SK-N-SH (cell line): ENCODE results near the gene FAM3C. TPM values are rescaled to one million over a fixed set of nuclear protein-coding genes. Genes with fewer than 3 reads are reported as not detected.
A peak's percentile ranks its signal among the peaks of the same experiment; 100 is the strongest.

ENCODE experiments used
- CTCF ChIA-PET: fragments of 300-600, 350-600 bp; formaldehyde crosslinking; extraction: SDS; loops from one replicate; lab custom pipeline; 2021; lab: Yijun Ruan, JAX
- POLR2A ChIA-PET: fragments of 350-600 bp; sonication (Branson Sonifier 250); formaldehyde crosslinking; extraction: SDS; loops from one replicate; lab custom pipeline; 2020; ENCODE audit warnings: antibody characterized with exemption, inconsistent platforms; lab: Yijun Ruan, JAX
- DNase-seq: peaks from one replicate; pipeline ENCODE4 v3.0.0; 2012
- H2AFZ ChIP-seq: fragments of 200-600 bp; sonication (generic); 2 replicates; pipeline ENCODE4 v1.8.1; 2016; ENCODE audit warnings: antibody characterized with exemption, mild to moderate bottlenecking, low read depth
- H3F3A ChIP-seq: fragments of 200-600 bp; sonication (generic); replicated peaks from 2 replicates; pipeline ENCODE3; 2016; ENCODE audit warnings: antibody characterized with exemption, mild to moderate bottlenecking; ENCODE audit not compliant: insufficient read depth
- H3K27ac ChIP-seq, 2 experiments: fragments of 200-500 bp in 1 of 2; fragments of 200-600 bp in 1 of 2; sonication (Bioruptor generic) in 1 of 2; sonication (generic), shearing (Covaris generic) in 1 of 2; 2 replicates each; pipeline versions ENCODE4 v1.5.1 to v1.6.1; 2014 to 2016; ENCODE audit warnings: low read depth in 2 of 2, inconsistent platforms in 1 of 2, low read length in 1 of 2, mild to moderate bottlenecking in 1 of 2, mixed read lengths in 1 of 2
- H3K27me3 ChIP-seq: fragments of 200-600 bp; sonication (generic), shearing (Covaris generic); 2 replicates; pipeline ENCODE4 v1.6.1; 2016; ENCODE audit warnings: mixed run types; ENCODE audit not compliant: insufficient read depth
- H3K36me3 ChIP-seq, 2 experiments: fragments of 200-500 bp in 1 of 2; fragments of 200-600 bp in 1 of 2; sonication (Bioruptor generic) in 1 of 2; sonication (generic) in 1 of 2; replicated peaks in 1 of 2; 2 replicates each; pipeline versions ENCODE3 to v1.5.1; 2014 to 2016; ENCODE audit warnings: low read length in 1 of 2, mild to moderate bottlenecking in 1 of 2; ENCODE audit not compliant: insufficient read depth in 2 of 2, control insufficient read depth in 1 of 2
- H3K4me1 ChIP-seq, 2 experiments: fragments of 200-500 bp in 1 of 2; fragments of 200-600 bp in 1 of 2; sonication (Bioruptor generic) in 1 of 2; sonication (generic), shearing (Covaris generic) in 1 of 2; 2 replicates each; pipeline versions ENCODE4 v1.5.1 to v1.6.1; 2014 to 2016; ENCODE audit warnings: low read depth in 1 of 2, low read length in 1 of 2, mixed run types in 1 of 2; ENCODE audit not compliant: insufficient read depth in 2 of 2, control insufficient read depth in 1 of 2
- H3K4me2 ChIP-seq: fragments of 200-600 bp; sonication (generic), shearing (Covaris generic); 2 replicates; pipeline ENCODE4 v1.6.1; 2017; ENCODE audit warnings: mixed run types
- H3K4me3 ChIP-seq, 2 experiments: fragments of 200-500 bp in 1 of 2; fragments of 200-600 bp in 1 of 2; sonication (Bioruptor generic) in 1 of 2; sonication (generic), shearing (Covaris generic) in 1 of 2; 2 replicates each; pipeline versions ENCODE4 v1.5.1 to v1.8.1; 2014 to 2016; ENCODE audit warnings: low read depth in 2 of 2, inconsistent platforms in 1 of 2, low read length in 1 of 2, mild to moderate bottlenecking in 1 of 2, mixed read lengths in 1 of 2, moderate library complexity in 1 of 2
- H3K79me2 ChIP-seq: fragments of 200-600 bp; sonication (generic); 2 replicates; pipeline ENCODE4 v1.8.1; 2017; ENCODE audit warnings: mild to moderate bottlenecking; ENCODE audit not compliant: insufficient read depth
- H3K9ac ChIP-seq: fragments of 200-600 bp; sonication (generic); 2 replicates; pipeline ENCODE4 v1.6.1; 2017; ENCODE audit warnings: mixed run types
- H3K9me2 ChIP-seq: fragments of 200-600 bp; sonication (generic); 2 replicates; pipeline ENCODE4 v1.6.1; 2017; ENCODE audit warnings: mixed run types
- H3K9me3 ChIP-seq: fragments of 200-600 bp; sonication (generic); 2 replicates; pipeline ENCODE4 v1.6.1; 2017; ENCODE audit warnings: mixed run types, mild to moderate bottlenecking, moderate library complexity
- H4K20me1 ChIP-seq: fragments of 200-600 bp; sonication (generic); 2 replicates; pipeline ENCODE4 v1.6.1; 2017; ENCODE audit warnings: mild to moderate bottlenecking, mixed run types; ENCODE audit not compliant: insufficient read depth
- CTCF ChIP-seq: fragments of 200-600 bp; sonication (generic); IDR thresholded peaks from 2 replicates; pipeline ENCODE4 v1.6.1; 2017; ENCODE audit warnings: antibody characterized with exemption, mild to moderate bottlenecking, moderate library complexity
- ELF1 ChIP-seq: IDR thresholded peaks from 2 replicates; pipeline ENCODE4 v1.4.0; 2012
- EP300 ChIP-seq, 2 experiments: IDR thresholded peaks; 2 replicates each; pipeline versions ENCODE4 v1.4.0 to v1.6.1; 2012; ENCODE audit warnings: borderline replicate concordance in 1 of 2, low read depth in 1 of 2, low read length in 1 of 2
- FOXJ3 ChIP-seq: sonication (generic); formaldehyde crosslinking; IDR thresholded peaks from 2 replicates; pipeline ENCODE4 v1.5.1; 2020; ENCODE audit warnings: mild to moderate bottlenecking, missing genetic modification reagents
- GABPA ChIP-seq: IDR thresholded peaks from 2 replicates; pipeline ENCODE4 v1.4.0; 2012; ENCODE audit warnings: low read depth, mild to moderate bottlenecking
- GATA2 ChIP-seq: sonication (generic); formaldehyde crosslinking; IDR thresholded peaks from 2 replicates; pipeline ENCODE4 v1.5.0; 2020; ENCODE audit warnings: mild to moderate bottlenecking, missing genetic modification reagents
- IRF3 ChIP-seq: fragments of 150-350 bp; IDR thresholded peaks from 2 replicates; pipeline ENCODE4 v1.6.1; 2016; ENCODE audit warnings: mild to moderate bottlenecking, low read depth, low read length
- JUND ChIP-seq: IDR thresholded peaks from 2 replicates; pipeline ENCODE4 v1.4.0; 2012
- MEF2A ChIP-seq: IDR thresholded peaks from 2 replicates; pipeline ENCODE4 v1.4.0; 2012; ENCODE audit warnings: low read depth, borderline replicate concordance
- NRF1 ChIP-seq: IDR thresholded peaks from 2 replicates; pipeline ENCODE4 v1.6.1; 2012; ENCODE audit warnings: low read depth, mild to moderate bottlenecking, low read length
- RAD21 ChIP-seq: IDR thresholded peaks from 2 replicates; pipeline ENCODE4 v1.6.1; 2012; ENCODE audit warnings: mild to moderate bottlenecking, low read length
- SIN3A ChIP-seq: IDR thresholded peaks from 2 replicates; pipeline ENCODE4 v1.6.1; 2012; ENCODE audit warnings: low read depth, mild to moderate bottlenecking, low read length, moderate library complexity, borderline replicate concordance
- WGBS: methylation state at CpG from one replicate; pipeline ENCODE4 v1.1.6; 2017; ENCODE audit warnings: low lambda C conversion rate; 5-methylcytosine and 5-hydroxymethylcytosine counted together
- polyA plus RNA-seq, 3 experiments: library from polyadenylated mRNA; depleted of rRNA; stranded (reverse); fragments of >200 nt; gene quantifications; 2 replicates each; pipeline ENCODE4 v1.2.3, GENCODE V29; 2012
- TF ChIP-seq, protein P1 (sequence below): fragments of 150-350 bp; IDR thresholded peaks from 2 replicates; pipeline ENCODE4 v1.6.1; 2017; ENCODE audit warnings: antibody characterized with exemption, low read length, low read depth, borderline replicate concordance

Gene FAM3C
- polyA plus RNA-seq, 1 of the 3 experiments (the other 2 are of a cell fraction), result 80.0 TPM

GRCh38 chr7:121351682-121352081 is 44.4 kb downstream of the FAM3C start:
- no peak overlapping the region for H3K4me2 ChIP-seq
- H3K4me1 ChIP-seq, result no peaks in the 10 kb centered on the region; a peak in 1 of 4 replicates
- CTCF ChIA-PET, result interaction anchor here (0.7 to 6.9 kb wide), 14 partner anchors 9 to 568 kb away, joined by 3 to 64 read pairs (median 4); partner anchors contain the start of gene FAM3C
- TF ChIP-seq JUND, result no peak
- no peak for TF ChIP-seq EP300 (IDR thresholded peaks at IDR 0.05; ENCODE audit: borderline replicate concordance in 1 of 2, low read depth in 1 of 2, low read length in 1 of 2)
- TF ChIP-seq, protein P1, sequence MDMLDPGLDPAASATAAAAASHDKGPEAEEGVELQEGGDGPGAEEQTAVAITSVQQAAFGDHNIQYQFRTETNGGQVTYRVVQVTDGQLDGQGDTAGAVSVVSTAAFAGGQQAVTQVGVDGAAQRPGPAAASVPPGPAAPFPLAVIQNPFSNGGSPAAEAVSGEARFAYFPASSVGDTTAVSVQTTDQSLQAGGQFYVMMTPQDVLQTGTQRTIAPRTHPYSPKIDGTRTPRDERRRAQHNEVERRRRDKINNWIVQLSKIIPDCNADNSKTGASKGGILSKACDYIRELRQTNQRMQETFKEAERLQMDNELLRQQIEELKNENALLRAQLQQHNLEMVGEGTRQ, result no peak
- TF ChIP-seq CTCF, result peak; percentile 45
- DNase-seq, result no peak
- H4K20me1 ChIP-seq, result no peaks in the 10 kb centered on the region
- POLR2A ChIA-PET, result no interaction called here
- peaks cover 80 to 84% of the 10 kb centered on the region in 2 experiments for H3K36me3 ChIP-seq
- H3K4me3 ChIP-seq, result no peak overlapping the region; a peak in 1 of 4 replicates
- H3K27ac ChIP-seq, result no peak overlapping the region
- H3K79me2 ChIP-seq, result no peaks in the 10 kb centered on the region
- no peak overlapping the region for H2AFZ ChIP-seq
- peaks cover 4% of the 10 kb centered on the region for H3F3A ChIP-seq
- no peaks in the 10 kb centered on the region for H3K27me3 ChIP-seq
- no peaks in the 10 kb centered on the region for H3K9me2 ChIP-seq
- H3K9me3 ChIP-seq, result no peaks in the 10 kb centered on the region
- no peak overlapping the region for H3K9ac ChIP-seq

DNA sequence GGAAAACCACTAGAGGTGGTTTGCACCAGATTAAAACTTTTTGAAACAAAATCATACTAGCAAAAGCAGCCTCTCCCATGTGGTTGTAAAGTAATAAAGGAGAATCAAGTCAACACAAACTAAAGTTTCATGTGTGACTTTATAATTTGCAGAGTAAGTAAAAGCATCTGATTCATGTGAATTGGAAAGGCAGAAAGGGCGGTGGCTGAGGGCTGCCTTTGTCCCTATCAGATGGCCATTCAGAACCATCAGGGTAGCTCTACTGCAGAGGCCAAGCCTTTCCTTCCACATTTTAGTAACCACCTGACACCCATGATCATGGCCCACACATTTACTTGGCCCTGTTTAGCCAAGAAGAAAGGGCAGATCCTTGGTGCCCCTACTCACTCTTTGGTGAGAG is 51.6 kb downstream of the FAM3C start:
- no peak overlapping the region for H3K9ac ChIP-seq
- H3K9me3 ChIP-seq, result no peaks in the 10 kb centered on the region
- no peak for DNase-seq
- CTCF ChIA-PET, result interaction anchor here (0.6 to 1.5 kb wide), 3 partner anchors 15 to 213 kb away, joined by 3 to 4 read pairs (median 4); partner anchors contain the start of gene FAM3C
- no peak overlapping the region for H3K4me3 ChIP-seq
- TF ChIP-seq RAD21 (no peak), GATA2 (CRISPR knock-in tag) (no peak), ELF1 (no peak), MEF2A (no peak), GABPA (no peak), IRF3 (no peak), NRF1 (no peak), SIN3A (no peak), FOXJ3 (CRISPR knock-in tag) (no peak)
- no peak overlapping the region for H3K27ac ChIP-seq
- H3K27me3 ChIP-seq, result no peaks in the 10 kb centered on the region
- no peaks in the 10 kb centered on the region for H4K20me1 ChIP-seq
- POLR2A ChIA-PET, result no interaction called here
- H3F3A ChIP-seq, result peaks cover 7% of the 10 kb centered on the region
- 0 out of 4 replicates have a peak, but pooled peaks cover 0 to 5% of the 10 kb centered on the region in 2 experiments for H3K4me1 ChIP-seq
- H3K4me2 ChIP-seq, result no peak overlapping the region
- peaks cover 22 to 27% of the 10 kb centered on the region in 2 experiments for H3K36me3 ChIP-seq
- H3K79me2 ChIP-seq, result no peaks in the 10 kb centered on the region
- 100% methylated on average over 1 of the region's 1 CpG for WGBS
- H2AFZ ChIP-seq, result no peak overlapping the region
- no peaks in the 10 kb centered on the region for H3K9me2 ChIP-seq
